PC-9 (cell line): ENCODE data around the gene ALDH1A3.

ENCODE experiments used
- CTCF ChIP-seq: fragments of 200-600 bp; sonication (generic); conservative IDR thresholded peaks from 2 replicates; pipeline ENCODE4 v1.6.1; 2017; ENCODE audit warnings: mixed run types, antibody characterized with exemption, mild to moderate bottlenecking, moderate library complexity
- EZH2 ChIP-seq: fragments of 200-600 bp; sonication (generic); IDR thresholded peaks from 2 replicates; pipeline ENCODE4 v1.8.0; 2017; ENCODE audit warnings: antibody characterized with exemption, low read depth

GRCh38 chr15:100895721-100896120 is 16.1 kb downstream of the ALDH1A3 start:
- TF ChIP-seq CTCF (no peak), EZH2 (no peak)
